Measurements from ENCODE around the gene SYTL5.

SYTL5 gene

DNA sequence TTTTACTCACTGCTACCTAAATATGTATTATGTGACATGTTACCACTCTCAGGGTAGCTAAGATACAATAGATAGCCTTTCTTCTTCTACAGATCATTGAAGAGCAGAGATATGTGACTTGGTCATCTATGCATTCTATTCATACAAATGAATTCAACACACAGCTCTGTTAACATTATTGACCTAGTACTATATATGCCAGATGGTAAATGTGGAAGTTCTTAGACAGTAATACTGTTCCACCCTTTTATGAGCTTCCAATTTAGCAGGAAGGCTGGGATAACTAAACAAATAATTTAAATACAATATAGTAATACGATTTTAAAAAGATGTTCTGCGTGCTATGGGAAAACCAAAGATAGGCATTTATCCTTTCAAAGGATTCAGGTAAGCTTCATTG lies 76.0 kb downstream of the SYTL5 start:
- Histone ChIP-seq H3K4me1 (ENCODE audit: insufficient read depth, low read length) (no peaks in the 10 kb centered on the region), H3K9me3 (ENCODE audit: low read length) (no peaks in the 10 kb centered on the region), H3K27me3 (ENCODE audit: insufficient read depth, low read length) (peaks cover 4% of the 10 kb centered on the region), H3K36me3 (ENCODE audit: insufficient read depth, low read length) (no peaks in the 10 kb centered on the region), H2AFZ (ENCODE audit: low read depth, low read length) (no peak overlapping the region), H3K4me3 (ENCODE audit: low read length) (no peak overlapping the region)

GRCh38 chrX:38085813-38086212 lies 79.5 kb downstream of the SYTL5 start:
- H3K9me3 ChIP-seq (ENCODE audit: low read length), result no peaks in the 10 kb centered on the region
- peaks cover 4% of the 10 kb centered on the region for H3K27me3 ChIP-seq (ENCODE audit: insufficient read depth, low read length)
- H2AFZ ChIP-seq (ENCODE audit: low read depth, low read length), result no peak overlapping the region
- H3K36me3 ChIP-seq (ENCODE audit: insufficient read depth, low read length), result no peaks in the 10 kb centered on the region
- H3K4me1 ChIP-seq (ENCODE audit: insufficient read depth, low read length), result no peaks in the 10 kb centered on the region
- H3K4me3 ChIP-seq (ENCODE audit: low read length), result no peak overlapping the region

- H3K27me3 ChIP-seq (ENCODE audit: insufficient read depth, low read length), result peaks cover 4% of the 10 kb centered on the region
- no peak overlapping the region for H2AFZ ChIP-seq (ENCODE audit: low read depth, low read length)
- no peaks in the 10 kb centered on the region for H3K9me3 ChIP-seq (ENCODE audit: low read length)
- H3K36me3 ChIP-seq (ENCODE audit: insufficient read depth, low read length), result no peaks in the 10 kb centered on the region
- no peaks in the 10 kb centered on the region for H3K4me1 ChIP-seq (ENCODE audit: insufficient read depth, low read length)
- no peak overlapping the region for H3K4me3 ChIP-seq (ENCODE audit: low read length)
These were observed 80.3 kb downstream of the SYTL5 start for GRCh38 chrX:38086451-38087215.

DNA sequence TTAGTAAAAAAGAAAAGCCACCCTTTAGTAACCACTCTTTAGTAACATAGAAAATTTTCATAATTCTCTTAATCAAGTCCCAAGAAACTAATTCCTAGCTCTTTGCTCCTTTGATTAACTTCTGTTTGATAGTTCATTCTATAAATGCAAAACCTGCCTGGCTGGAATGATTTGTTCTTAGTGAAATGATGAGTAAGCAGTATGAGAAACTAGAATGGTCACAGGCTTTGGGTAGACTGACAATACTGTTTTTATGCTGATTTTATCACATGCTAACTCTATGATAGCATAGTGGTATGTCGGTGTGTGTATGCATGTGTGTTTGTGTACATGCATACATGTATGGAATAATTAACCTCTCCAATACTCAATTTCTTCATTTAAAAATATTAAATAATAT lies 81.2 kb downstream of the SYTL5 start:
- Histone ChIP-seq H3K36me3 (ENCODE audit: insufficient read depth, low read length) (no peaks in the 10 kb centered on the region), H3K4me3 (ENCODE audit: low read length) (no peak overlapping the region), H3K9me3 (ENCODE audit: low read length) (no peaks in the 10 kb centered on the region), H3K27me3 (ENCODE audit: insufficient read depth, low read length) (peaks cover 2% of the 10 kb centered on the region), H3K4me1 (ENCODE audit: insufficient read depth, low read length) (no peaks in the 10 kb centered on the region), H2AFZ (ENCODE audit: low read depth, low read length) (no peak overlapping the region)

DNA sequence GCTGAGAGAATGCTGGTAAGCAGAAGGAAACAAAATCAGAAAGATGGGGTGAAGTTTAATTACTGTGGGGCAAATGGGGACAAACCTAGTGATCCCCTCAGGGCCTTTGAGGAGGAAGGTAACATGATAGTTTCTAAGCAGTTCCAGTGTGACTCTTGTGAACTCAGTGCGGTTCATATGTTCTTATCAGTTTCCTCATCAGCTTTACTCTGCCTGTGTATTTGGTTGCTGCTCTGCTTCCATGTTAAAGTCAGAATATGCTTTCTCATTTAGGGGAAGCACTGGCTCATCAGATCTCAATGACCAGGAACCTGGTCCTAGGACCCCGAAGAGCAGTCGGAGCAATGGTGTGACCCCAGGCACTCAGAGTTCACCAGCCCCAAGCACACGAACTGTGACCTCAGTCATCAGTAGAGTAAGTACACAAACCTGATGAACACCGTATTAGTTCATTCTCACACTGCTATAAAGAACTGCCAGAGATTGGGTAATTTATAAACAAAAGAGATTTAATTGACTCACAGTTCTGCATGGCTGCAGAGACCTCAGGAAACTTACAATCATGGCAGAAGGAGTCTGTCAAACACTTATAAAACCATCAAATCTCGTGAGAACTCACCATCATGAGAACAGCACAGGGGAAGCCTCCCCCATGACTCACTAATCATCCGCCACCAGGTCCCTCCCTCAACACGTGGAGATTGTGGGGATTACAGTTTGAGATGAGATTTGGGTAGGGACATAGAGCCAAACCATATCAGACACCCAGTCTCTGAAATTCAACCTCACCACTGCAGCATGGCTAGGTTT lies 83.0 kb downstream of the SYTL5 start:
- Histone ChIP-seq H3K27me3 (ENCODE audit: insufficient read depth, low read length) (no peaks in the 10 kb centered on the region), H2AFZ (ENCODE audit: low read depth, low read length) (no peak overlapping the region), H3K4me1 (ENCODE audit: insufficient read depth, low read length) (no peaks in the 10 kb centered on the region), H3K9me3 (ENCODE audit: low read length) (no peaks in the 10 kb centered on the region), H3K4me3 (ENCODE audit: low read length) (no peak overlapping the region), H3K36me3 (ENCODE audit: insufficient read depth, low read length) (no peaks in the 10 kb centered on the region)

DNA sequence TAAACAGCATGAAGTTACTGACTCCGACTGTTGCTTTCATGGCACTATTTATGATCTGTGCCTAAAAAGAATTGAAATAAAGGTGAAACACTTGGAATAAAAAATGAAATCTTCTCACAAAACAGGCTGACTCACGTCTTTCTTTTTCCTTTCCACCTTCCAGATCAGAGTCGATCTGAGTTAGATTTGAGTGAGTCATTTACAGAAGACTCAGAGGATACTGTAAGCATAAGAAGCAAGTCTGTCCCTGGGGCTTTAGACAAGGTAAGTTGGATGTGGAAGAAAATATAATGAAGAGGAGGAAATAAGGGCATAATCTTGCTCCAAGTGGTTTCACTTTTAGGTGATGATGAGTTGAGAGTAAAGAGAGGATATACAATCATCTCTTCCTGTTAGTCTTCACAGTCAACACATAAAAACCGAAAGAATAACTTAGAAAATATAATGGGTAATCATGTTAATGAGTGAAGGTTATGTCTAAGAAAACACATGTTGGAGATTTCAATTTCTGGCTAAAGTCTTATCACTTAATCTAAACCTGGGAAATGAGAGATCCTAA lies 89.7 kb downstream of the SYTL5 start:
- Histone ChIP-seq H3K36me3 (ENCODE audit: insufficient read depth, low read length) (no peaks in the 10 kb centered on the region), H3K4me3 (ENCODE audit: low read length) (no peak overlapping the region), H3K27me3 (ENCODE audit: insufficient read depth, low read length) (no peaks in the 10 kb centered on the region), H3K9me3 (ENCODE audit: low read length) (no peaks in the 10 kb centered on the region), H2AFZ (ENCODE audit: low read depth, low read length) (no peak overlapping the region), H3K4me1 (ENCODE audit: insufficient read depth, low read length) (no peaks in the 10 kb centered on the region)

DNA sequence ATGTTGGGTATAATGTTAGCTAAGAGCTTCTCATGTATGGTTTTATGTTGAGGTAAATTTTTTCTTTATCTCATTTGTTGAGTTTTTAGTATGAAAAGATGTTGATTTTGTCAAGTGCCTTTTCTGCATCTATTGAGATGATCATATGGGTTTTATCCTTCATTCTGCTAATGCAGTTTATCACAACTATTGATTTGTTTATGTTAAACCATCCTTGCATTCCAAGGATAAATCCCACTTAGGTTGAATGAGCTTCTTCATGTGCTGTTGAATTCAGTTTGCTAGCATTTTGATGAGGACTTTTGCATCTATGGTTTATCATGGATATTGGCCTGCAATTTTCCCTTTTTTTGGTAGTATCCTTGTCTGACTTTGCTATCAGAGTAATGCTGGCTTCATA lies 93.3 kb downstream of the SYTL5 start:
- H2AFZ ChIP-seq (ENCODE audit: low read depth, low read length), result no peak overlapping the region

GRCh38 chrX:38102240-38102639 lies 95.9 kb downstream of the SYTL5 start:
- Histone ChIP-seq H3K27me3 (ENCODE audit: insufficient read depth, low read length) (peaks cover 5% of the 10 kb centered on the region), H2AFZ (ENCODE audit: low read depth, low read length) (no peak overlapping the region), H3K4me3 (ENCODE audit: low read length) (no peak overlapping the region), H3K4me1 (ENCODE audit: insufficient read depth, low read length) (no peaks in the 10 kb centered on the region), H3K9me3 (ENCODE audit: low read length) (no peaks in the 10 kb centered on the region), H3K36me3 (ENCODE audit: insufficient read depth, low read length) (no peaks in the 10 kb centered on the region)

More for the DNA sequence above, 93.3 kb downstream of the SYTL5 start:
- no peaks in the 10 kb centered on the region for H3K36me3 ChIP-seq (ENCODE audit: insufficient read depth, low read length)
- H3K9me3 ChIP-seq (ENCODE audit: low read length), result no peaks in the 10 kb centered on the region
- H3K4me1 ChIP-seq (ENCODE audit: insufficient read depth, low read length), result no peaks in the 10 kb centered on the region
- H3K4me3 ChIP-seq (ENCODE audit: low read length), result no peak overlapping the region
- H3K27me3 ChIP-seq (ENCODE audit: insufficient read depth, low read length), result peaks cover 5% of the 10 kb centered on the region

DNA sequence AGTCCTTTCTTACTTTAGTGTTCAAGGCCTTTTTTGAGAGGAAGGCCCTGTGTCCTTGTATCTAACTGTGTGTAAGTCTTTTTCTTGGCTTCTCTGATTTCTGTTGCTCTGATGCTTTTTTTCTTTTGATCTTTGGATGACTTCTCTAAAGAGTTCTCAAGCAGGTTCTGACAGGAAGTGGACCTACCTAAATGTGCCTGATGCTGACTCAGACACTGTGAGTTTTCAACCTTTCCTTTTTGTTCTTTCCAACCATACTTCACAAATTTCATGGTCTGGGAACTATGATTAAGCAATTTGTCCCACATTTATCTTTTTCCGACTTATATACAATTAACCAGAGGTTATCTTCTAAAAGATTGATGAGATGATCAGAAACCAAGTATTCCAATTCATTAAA lies 96.5 kb downstream of the SYTL5 start:
- Histone ChIP-seq H3K36me3 (ENCODE audit: insufficient read depth, low read length) (no peaks in the 10 kb centered on the region), H3K9me3 (ENCODE audit: low read length) (no peaks in the 10 kb centered on the region), H3K4me1 (ENCODE audit: insufficient read depth, low read length) (no peaks in the 10 kb centered on the region), H3K27me3 (ENCODE audit: insufficient read depth, low read length) (peaks cover 5% of the 10 kb centered on the region), H2AFZ (ENCODE audit: low read depth, low read length) (no peak overlapping the region), H3K4me3 (ENCODE audit: low read length) (no peak overlapping the region)

DNA sequence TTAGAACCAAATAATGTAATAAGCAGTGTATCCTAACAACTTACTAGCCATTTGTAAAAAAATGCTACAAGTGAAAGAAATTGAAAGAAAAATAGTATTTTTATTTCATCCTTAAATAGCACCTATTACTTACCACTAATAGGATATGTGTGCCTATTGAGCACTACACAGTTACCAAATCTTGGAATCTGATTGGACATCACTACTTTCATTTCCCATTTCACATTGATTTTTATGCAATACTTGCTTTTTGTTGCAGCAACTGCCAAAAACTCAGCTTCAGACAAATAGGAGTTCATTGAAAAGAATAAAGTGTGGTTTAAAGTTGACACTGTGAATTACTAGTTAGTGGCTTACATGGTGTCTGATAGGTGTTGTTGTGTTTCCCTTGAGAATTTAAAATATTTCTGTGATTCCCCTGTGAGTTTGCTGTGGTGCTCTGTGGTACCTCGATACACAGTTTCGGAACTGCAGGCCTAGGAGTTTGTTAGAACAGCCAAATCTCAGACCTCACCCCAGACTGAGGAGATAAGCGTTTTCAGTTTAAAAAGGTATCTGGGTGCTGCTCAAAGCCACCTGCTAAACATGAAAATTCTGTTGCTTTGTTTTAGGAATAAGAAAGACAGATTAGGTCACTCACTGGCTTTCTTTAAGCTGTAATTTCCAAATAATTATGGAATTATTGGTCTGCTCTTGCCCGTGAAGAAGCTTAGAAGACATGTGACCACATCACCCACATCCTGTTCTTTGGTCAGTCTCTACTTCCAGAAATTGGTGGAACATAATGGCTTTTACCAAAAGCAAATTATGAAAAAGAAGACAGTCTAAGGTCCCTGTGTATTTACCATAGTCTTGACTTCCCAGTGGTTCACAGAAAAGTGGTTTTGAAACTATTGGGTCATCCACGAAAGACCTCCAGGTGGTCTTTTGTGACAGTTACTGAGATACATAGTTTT lies 97.8 kb downstream of the SYTL5 start:
- Histone ChIP-seq H3K36me3 (ENCODE audit: insufficient read depth, low read length) (no peaks in the 10 kb centered on the region), H2AFZ (ENCODE audit: low read depth, low read length) (no peak overlapping the region), H3K4me1 (ENCODE audit: insufficient read depth, low read length) (no peaks in the 10 kb centered on the region), H3K27me3 (ENCODE audit: insufficient read depth, low read length) (peaks cover 5% of the 10 kb centered on the region), H3K4me3 (ENCODE audit: low read length) (no peak overlapping the region), H3K9me3 (ENCODE audit: low read length) (no peaks in the 10 kb centered on the region)

DNA sequence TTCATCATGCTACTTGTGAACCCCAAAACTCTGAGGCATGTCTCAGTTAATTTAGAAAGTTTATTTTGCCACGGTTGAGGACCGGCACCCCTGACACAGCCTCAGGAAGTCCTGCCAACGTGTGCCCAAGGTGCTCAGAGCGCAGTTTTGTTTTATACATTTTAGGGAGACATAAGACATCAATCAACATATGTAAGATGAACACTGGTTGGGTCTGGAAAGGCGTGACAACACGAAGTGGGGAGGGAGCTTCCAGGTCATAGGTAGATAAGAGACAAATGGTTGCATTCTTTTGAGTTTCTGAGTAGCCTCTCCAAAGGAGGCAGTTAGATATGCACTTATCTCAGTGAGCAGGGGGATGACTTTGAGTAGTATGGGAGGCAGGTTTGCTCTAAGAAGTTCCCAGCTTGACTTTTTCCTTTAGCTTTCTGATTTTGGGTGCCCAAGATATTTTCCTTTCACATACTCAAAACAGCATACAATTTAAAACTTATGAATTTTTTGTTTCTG lies 98.9 kb downstream of the SYTL5 start:
- H3K27me3 ChIP-seq (ENCODE audit: insufficient read depth, low read length), result peaks cover 5% of the 10 kb centered on the region
- no peak overlapping the region for H2AFZ ChIP-seq (ENCODE audit: low read depth, low read length)
- no peaks in the 10 kb centered on the region for H3K9me3 ChIP-seq (ENCODE audit: low read length)
- H3K4me1 ChIP-seq (ENCODE audit: insufficient read depth, low read length), result no peaks in the 10 kb centered on the region
- no peaks in the 10 kb centered on the region for H3K36me3 ChIP-seq (ENCODE audit: insufficient read depth, low read length)
- H3K4me3 ChIP-seq (ENCODE audit: low read length), result no peak overlapping the region

- no peaks in the 10 kb centered on the region for H3K9me3 ChIP-seq (ENCODE audit: low read length)
- H3K36me3 ChIP-seq (ENCODE audit: insufficient read depth, low read length), result no peaks in the 10 kb centered on the region
- no peaks in the 10 kb centered on the region for H3K4me1 ChIP-seq (ENCODE audit: insufficient read depth, low read length)
- H3K4me3 ChIP-seq (ENCODE audit: low read length), result no peak overlapping the region
- H2AFZ ChIP-seq (ENCODE audit: low read depth, low read length), result no peak overlapping the region
- H3K27me3 ChIP-seq (ENCODE audit: insufficient read depth, low read length), result peaks cover 5% of the 10 kb centered on the region
These were observed 100.8 kb downstream of the SYTL5 start for GRCh38 chrX:38106991-38107655.
